Endothelial cell (in vitro differentiated cells): ENCODE data around the gene SIGMAR1. TPM values are rescaled to one million over a fixed set of nuclear protein-coding genes. Genes with fewer than 3 reads are reported as not detected.

Experiments used
- DNase-seq: peaks from one replicate; pipeline ENCODE4 v3.0.0; 2021; ENCODE audit warnings: low spot score
- H3K27ac Mint-ChIP-seq: one replicate; pipeline ENCODE4 v1.8.0; 2021; ENCODE audit warnings: mixed read lengths, inconsistent platforms; ENCODE audit not compliant: unreplicated experiment
- H3K27me3 Mint-ChIP-seq: one replicate; pipeline ENCODE4 v1.8.0; 2021; ENCODE audit warnings: mild to moderate bottlenecking, moderate library complexity, mixed read lengths, inconsistent platforms; ENCODE audit not compliant: unreplicated experiment
- H3K36me3 Mint-ChIP-seq: one replicate; pipeline ENCODE4 v1.8.0; 2021; ENCODE audit warnings: mild to moderate bottlenecking, low read depth, mixed read lengths, inconsistent platforms; ENCODE audit not compliant: unreplicated experiment
- H3K4me1 Mint-ChIP-seq: one replicate; pipeline ENCODE4 v1.8.0; 2021; ENCODE audit warnings: mild to moderate bottlenecking, mixed read lengths, inconsistent platforms; ENCODE audit not compliant: unreplicated experiment
- H3K4me3 Mint-ChIP-seq: one replicate; pipeline ENCODE4 v1.8.0; 2021; ENCODE audit warnings: mild to moderate bottlenecking, mixed read lengths, inconsistent platforms; ENCODE audit not compliant: unreplicated experiment
- H3K9me3 Mint-ChIP-seq: one replicate; pipeline ENCODE4 v1.8.0; 2021; ENCODE audit warnings: mixed read lengths, inconsistent platforms; ENCODE audit not compliant: unreplicated experiment
- total RNA-seq: library from RNA; stranded (reverse); fragmentation: NEBNext Ultra II Directional; extraction: Animal tissue kit (Norgen Biotek cat#: 25700); gene quantifications from one replicate; pipeline ENCODE4 v1.2.1, GENCODE V29; 2021; ENCODE audit not compliant: unreplicated experiment
- TF ChIP-seq, protein P1 (sequence below): fragments of 200-600 bp; sonication (generic); IDR thresholded peaks from one replicate; pipeline ENCODE4 v1.5.0; 2021; ENCODE audit warnings: antibody characterized with exemption; ENCODE audit not compliant: unreplicated experiment

Gene SIGMAR1
- total RNA-seq, 1 donor from 2014 or later = 25.9 TPM

- Mint-ChIP-seq H3K9me3 (no peaks in the 10 kb centered on the region), H3K36me3 (peaks cover 11% of the 10 kb centered on the region), H3K27me3 (peaks cover 17% of the 10 kb centered on the region), H3K4me3 (peak within 1 kb of the TSS; percentile 90), H3K4me1 (peaks cover 36% of the 10 kb centered on the region), H3K27ac (peak within 1 kb of the TSS; percentile 91)
- TF ChIP-seq, protein P1, sequence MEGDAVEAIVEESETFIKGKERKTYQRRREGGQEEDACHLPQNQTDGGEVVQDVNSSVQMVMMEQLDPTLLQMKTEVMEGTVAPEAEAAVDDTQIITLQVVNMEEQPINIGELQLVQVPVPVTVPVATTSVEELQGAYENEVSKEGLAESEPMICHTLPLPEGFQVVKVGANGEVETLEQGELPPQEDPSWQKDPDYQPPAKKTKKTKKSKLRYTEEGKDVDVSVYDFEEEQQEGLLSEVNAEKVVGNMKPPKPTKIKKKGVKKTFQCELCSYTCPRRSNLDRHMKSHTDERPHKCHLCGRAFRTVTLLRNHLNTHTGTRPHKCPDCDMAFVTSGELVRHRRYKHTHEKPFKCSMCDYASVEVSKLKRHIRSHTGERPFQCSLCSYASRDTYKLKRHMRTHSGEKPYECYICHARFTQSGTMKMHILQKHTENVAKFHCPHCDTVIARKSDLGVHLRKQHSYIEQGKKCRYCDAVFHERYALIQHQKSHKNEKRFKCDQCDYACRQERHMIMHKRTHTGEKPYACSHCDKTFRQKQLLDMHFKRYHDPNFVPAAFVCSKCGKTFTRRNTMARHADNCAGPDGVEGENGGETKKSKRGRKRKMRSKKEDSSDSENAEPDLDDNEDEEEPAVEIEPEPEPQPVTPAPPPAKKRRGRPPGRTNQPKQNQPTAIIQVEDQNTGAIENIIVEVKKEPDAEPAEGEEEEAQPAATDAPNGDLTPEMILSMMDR = no peak
- peak; percentile 74 for DNase-seq
These were observed 14.5 kb upstream of the SIGMAR1 start, which contains the start of gene IL11RA for GRCh38 chr9:34651876-34652601. TSS of gene IL11RA (plus strand) at chr9:34652185. CDS start at chr9:34655218, 3,033 bp downstream.

- Mint-ChIP-seq H3K36me3 (peaks cover 11% of the 10 kb centered on the region), H3K9me3 (no peaks in the 10 kb centered on the region), H3K27me3 (peaks cover 17% of the 10 kb centered on the region), H3K4me1 (peaks cover 36% of the 10 kb centered on the region), H3K4me3 (peak overlapping the region; percentile 87), H3K27ac (peak overlapping the region; percentile 91)
- DNase-seq = no peak
- TF ChIP-seq, protein P1 = no peak
These were observed 13.7 kb upstream of the SIGMAR1 start for GRCh38 chr9:34651321-34651720.

DNA sequence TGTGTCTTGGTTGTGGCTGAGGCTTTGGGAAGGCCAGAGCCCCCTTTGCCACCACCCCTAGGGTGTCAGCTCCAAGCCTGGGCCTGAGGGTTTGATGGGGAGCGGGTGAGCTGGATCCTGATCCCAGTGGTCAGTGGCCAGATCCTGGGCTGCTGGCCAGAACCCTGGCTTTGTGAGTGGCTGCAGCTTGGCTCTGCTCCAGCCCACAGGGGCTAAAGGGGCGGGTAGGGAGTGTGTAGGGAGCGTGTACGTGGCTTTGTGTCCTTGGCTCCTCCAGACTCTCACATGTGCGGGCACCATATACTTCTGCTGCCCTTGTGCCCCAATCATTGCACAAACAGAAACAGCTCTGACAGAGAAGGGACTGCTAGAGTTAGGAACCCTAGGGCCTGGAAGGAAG is 13.2 kb upstream of the SIGMAR1 start:
- TF ChIP-seq, protein P1 = no peak
- H3K4me1 Mint-ChIP-seq = peaks cover 36% of the 10 kb centered on the region
- H3K27ac Mint-ChIP-seq = peak overlapping the region; percentile 91
- H3K27me3 Mint-ChIP-seq = peaks cover 17% of the 10 kb centered on the region
- H3K4me3 Mint-ChIP-seq = peak overlapping the region; percentile 25
- no peak for DNase-seq
- peaks cover 11% of the 10 kb centered on the region for H3K36me3 Mint-ChIP-seq
- no peaks in the 10 kb centered on the region for H3K9me3 Mint-ChIP-seq

DNA sequence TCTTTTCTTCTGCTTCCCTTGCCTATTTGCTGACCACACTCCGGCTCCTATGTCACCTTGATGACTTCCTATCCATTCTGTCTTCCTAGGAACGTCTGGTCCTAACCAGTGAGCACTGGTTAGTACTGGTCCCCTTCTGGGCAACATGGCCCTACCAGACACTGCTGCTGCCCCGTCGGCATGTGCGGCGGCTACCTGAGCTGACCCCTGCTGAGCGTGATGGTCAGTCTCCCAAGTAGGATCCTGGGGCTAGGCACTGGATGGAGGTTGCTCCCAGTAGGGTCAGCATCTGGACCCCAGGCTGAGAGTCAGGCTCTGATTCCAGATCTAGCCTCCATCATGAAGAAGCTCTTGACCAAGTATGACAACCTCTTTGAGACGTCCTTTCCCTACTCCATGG is 11.1 kb upstream of the SIGMAR1 start:
- Mint-ChIP-seq H3K4me1 (peaks cover 31% of the 10 kb centered on the region), H3K4me3 (peak overlapping the region; percentile 11)

GRCh38 chr9:34647651-34648050 is 10.1 kb upstream of the SIGMAR1 start:
- peaks cover 11% of the 10 kb centered on the region for H3K36me3 Mint-ChIP-seq
- no peaks in the 10 kb centered on the region for H3K9me3 Mint-ChIP-seq
- DNase-seq = no peak
- no peak overlapping the region for H3K27ac Mint-ChIP-seq
- TF ChIP-seq, protein P1 = no peak
- H3K4me1 Mint-ChIP-seq = peaks cover 22% of the 10 kb centered on the region
- peaks cover 15% of the 10 kb centered on the region for H3K27me3 Mint-ChIP-seq
- peak overlapping the region; percentile 92 for H3K4me3 Mint-ChIP-seq

More for the DNA sequence above, 11.1 kb upstream of the SIGMAR1 start:
- no peak overlapping the region for H3K27ac Mint-ChIP-seq
- TF ChIP-seq, protein P1 = no peak
- DNase-seq = no peak
- peaks cover 15% of the 10 kb centered on the region for H3K27me3 Mint-ChIP-seq
- no peaks in the 10 kb centered on the region for H3K9me3 Mint-ChIP-seq
- H3K36me3 Mint-ChIP-seq = peaks cover 11% of the 10 kb centered on the region
